Renal cortical epithelial cell (primary cell): ENCODE data around the gene EMCN. TPM values are rescaled to one million over a fixed set of nuclear protein-coding genes. Genes with fewer than 3 reads are reported as not detected.

Experiments
- DNase-seq: peaks from one replicate; pipeline ENCODE4 v3.0.0-alpha.2; 2011; ENCODE audit warnings: low read depth
- total RNA-seq: library from RNA; depleted of rRNA; stranded (reverse); fragments of >200 nt; gene quantifications from 2 replicates; pipeline ENCODE4 v1.2.3, GENCODE V29; 2014

EMCN gene
- total RNA-seq, 1 donor from 2014 or later = 0.40 TPM

- no peak for DNase-seq
Observed at GRCh38 chr4:100492129-100492528, 25.7 kb downstream of the EMCN start.

- peak; percentile 4 for DNase-seq
Observed at GRCh38 chr4:100489305-100489704, 28.5 kb downstream of the EMCN start.

GRCh38 chr4:100486496-100486895, 31.3 kb downstream of the EMCN start:
- no peak for DNase-seq

- DNase-seq = no peak
Observed at GRCh38 chr4:100483796-100484195, 34.0 kb downstream of the EMCN start.

- DNase-seq = no peak
Observed at GRCh38 chr4:100479971-100480370, 37.9 kb downstream of the EMCN start.

- no peak for DNase-seq
Observed at GRCh38 chr4:100469555-100469954, 48.3 kb downstream of the EMCN start.

- DNase-seq = no peak
Observed at GRCh38 chr4:100466501-100466900, 51.3 kb downstream of the EMCN start.

GRCh38 chr4:100461807-100462605, 55.8 kb downstream of the EMCN start:
- DNase-seq = peak; percentile 18

GRCh38 chr4:100450449-100450848, 67.4 kb downstream of the EMCN start:
- DNase-seq = no peak

GRCh38 chr4:100431416-100431815, 86.4 kb downstream of the EMCN start:
- DNase-seq = no peak

GRCh38 chr4:100430451-100430850, 87.4 kb downstream of the EMCN start:
- DNase-seq = no peak

GRCh38 chr4:100429616-100430015, 88.2 kb downstream of the EMCN start:
- no peak for DNase-seq

GRCh38 chr4:100428051-100428450, 89.8 kb downstream of the EMCN start:
- DNase-seq = peak; percentile 96

- DNase-seq = no peak
Observed at GRCh38 chr4:100424376-100424775, 93.4 kb downstream of the EMCN start.

GRCh38 chr4:100422894-100423293, 94.9 kb downstream of the EMCN start:
- DNase-seq = peak; percentile 83

GRCh38 chr4:100421361-100421978, 96.4 kb downstream of the EMCN start:
- peak; percentile 41 for DNase-seq

GRCh38 chr4:100420571-100420970, 97.3 kb downstream of the EMCN start:
- DNase-seq = peak; percentile 5

- DNase-seq = peak; percentile 22
Observed at GRCh38 chr4:100417565-100417964, 100.3 kb downstream of the EMCN start.

GRCh38 chr4:100414016-100414790, 103.6 kb downstream of the EMCN start:
- DNase-seq = peak; percentile 11

- DNase-seq = peak; percentile 59
Observed at GRCh38 chr4:100391863-100392262, 126.0 kb downstream of the EMCN start.

- DNase-seq = no peak
Observed at GRCh38 chr4:100391086-100391485, 126.7 kb downstream of the EMCN start.

- no peak for DNase-seq
Observed at GRCh38 chr4:100386270-100386669, 131.6 kb downstream of the EMCN start.

- DNase-seq = peak; percentile 62
Observed at GRCh38 chr4:100380401-100380800, 137.4 kb downstream of the EMCN start.
